Testis (tissue), 2 donors: ENCODE measurements around the gene CNTROB.

Source experiments
- POLR2A ChIP-seq: fragments of 450-650 bp; IDR thresholded peaks from one replicate; pipeline ENCODE4 v1.6.1; 2017; ENCODE audit warnings: antibody characterized with exemption, mild to moderate bottlenecking, moderate library complexity
- TF ChIP-seq, protein P1 (sequence below), 3 experiments: fragments of 450-650 bp in 2 of 3; fragments of 200-600 bp in 1 of 3; sonication (generic) in 1 of 3; IDR thresholded peaks; one replicate each; pipeline ENCODE4 v1.5.1; 2016 to 2019; ENCODE audit warnings: antibody characterized with exemption in 3 of 3, mild to moderate bottlenecking in 2 of 3, moderate library complexity in 1 of 3

DNA sequence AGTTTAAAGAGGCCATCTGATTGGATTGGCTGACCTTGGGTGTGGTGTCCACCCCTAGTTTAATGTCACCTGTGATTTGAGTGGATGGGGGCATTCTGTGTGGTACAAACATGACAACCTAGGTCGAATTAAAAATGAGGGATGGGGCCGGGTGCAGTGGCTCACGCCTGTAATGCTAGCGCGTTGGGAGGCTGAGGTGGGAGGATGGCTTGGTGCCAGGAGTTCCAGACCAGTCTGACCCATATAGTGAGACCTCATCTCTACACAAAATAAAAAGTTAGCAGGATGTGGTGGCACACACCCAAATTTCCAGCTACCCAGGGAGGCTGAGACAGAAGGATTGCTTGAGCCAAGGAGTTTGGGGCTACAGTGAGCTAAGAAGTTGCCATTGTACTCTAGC is 14.4 kb downstream of the CNTROB start:
- TF ChIP-seq, protein P1, sequence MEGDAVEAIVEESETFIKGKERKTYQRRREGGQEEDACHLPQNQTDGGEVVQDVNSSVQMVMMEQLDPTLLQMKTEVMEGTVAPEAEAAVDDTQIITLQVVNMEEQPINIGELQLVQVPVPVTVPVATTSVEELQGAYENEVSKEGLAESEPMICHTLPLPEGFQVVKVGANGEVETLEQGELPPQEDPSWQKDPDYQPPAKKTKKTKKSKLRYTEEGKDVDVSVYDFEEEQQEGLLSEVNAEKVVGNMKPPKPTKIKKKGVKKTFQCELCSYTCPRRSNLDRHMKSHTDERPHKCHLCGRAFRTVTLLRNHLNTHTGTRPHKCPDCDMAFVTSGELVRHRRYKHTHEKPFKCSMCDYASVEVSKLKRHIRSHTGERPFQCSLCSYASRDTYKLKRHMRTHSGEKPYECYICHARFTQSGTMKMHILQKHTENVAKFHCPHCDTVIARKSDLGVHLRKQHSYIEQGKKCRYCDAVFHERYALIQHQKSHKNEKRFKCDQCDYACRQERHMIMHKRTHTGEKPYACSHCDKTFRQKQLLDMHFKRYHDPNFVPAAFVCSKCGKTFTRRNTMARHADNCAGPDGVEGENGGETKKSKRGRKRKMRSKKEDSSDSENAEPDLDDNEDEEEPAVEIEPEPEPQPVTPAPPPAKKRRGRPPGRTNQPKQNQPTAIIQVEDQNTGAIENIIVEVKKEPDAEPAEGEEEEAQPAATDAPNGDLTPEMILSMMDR (IDR thresholded peaks at IDR 0.05): no peak
- no peak for TF ChIP-seq POLR2A
